ENCODE data around the gene SEC24D.
A peak's percentile ranks its signal among the peaks of the same experiment; 100 is the strongest.

Gene SEC24D

DNA sequence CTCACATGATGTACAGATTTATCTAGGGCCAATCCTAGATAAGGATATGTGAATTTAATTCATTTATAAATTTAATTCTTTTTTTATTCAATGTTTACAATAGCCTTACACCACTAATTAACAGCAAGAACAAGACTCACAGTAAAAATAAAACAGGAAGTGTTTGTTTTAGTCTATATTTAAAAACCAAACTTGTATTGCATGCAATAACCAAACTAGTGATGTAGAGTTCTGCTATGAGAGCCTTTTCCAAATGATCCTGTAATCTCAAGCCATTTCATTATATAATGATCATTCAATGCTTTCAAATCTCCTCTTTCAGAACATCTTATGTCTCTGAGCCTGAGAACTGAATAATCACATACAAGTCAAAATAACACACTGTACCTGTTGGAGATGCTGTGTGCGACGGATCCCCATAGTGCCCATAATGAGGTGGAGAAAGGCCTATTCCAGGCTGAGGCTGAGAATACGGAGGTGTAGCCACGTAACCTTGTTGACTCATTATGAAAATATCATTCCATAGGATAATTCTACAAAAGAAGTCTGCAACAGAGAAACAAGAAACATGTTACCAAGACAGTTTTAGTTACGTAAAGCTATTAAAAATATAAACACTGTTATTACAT lies 2.6 kb downstream of the SEC24D start:
- TF ChIP-seq, protein P1, sequence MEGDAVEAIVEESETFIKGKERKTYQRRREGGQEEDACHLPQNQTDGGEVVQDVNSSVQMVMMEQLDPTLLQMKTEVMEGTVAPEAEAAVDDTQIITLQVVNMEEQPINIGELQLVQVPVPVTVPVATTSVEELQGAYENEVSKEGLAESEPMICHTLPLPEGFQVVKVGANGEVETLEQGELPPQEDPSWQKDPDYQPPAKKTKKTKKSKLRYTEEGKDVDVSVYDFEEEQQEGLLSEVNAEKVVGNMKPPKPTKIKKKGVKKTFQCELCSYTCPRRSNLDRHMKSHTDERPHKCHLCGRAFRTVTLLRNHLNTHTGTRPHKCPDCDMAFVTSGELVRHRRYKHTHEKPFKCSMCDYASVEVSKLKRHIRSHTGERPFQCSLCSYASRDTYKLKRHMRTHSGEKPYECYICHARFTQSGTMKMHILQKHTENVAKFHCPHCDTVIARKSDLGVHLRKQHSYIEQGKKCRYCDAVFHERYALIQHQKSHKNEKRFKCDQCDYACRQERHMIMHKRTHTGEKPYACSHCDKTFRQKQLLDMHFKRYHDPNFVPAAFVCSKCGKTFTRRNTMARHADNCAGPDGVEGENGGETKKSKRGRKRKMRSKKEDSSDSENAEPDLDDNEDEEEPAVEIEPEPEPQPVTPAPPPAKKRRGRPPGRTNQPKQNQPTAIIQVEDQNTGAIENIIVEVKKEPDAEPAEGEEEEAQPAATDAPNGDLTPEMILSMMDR (IDR thresholded peaks at IDR 0.05; ENCODE audit: low read depth, low read length, missing control alignments): no peak
- DNase-seq: no peak
- Histone ChIP-seq H3K4me3 (ENCODE audit: low read depth, low read length) (peak overlapping the region; percentile 92), H3K27me3 (replicated peaks) (no peaks in the 10 kb centered on the region), H3K27ac (peak overlapping the region; percentile 97), H3K36me3 (replicated peaks) (peaks cover 52% of the 10 kb centered on the region)
- in situ Hi-C loops (cut with HindIII; ENCODE audit: low pct_ligation_motif_present, low sequenced_read_pairs): no loop called here

DNA sequence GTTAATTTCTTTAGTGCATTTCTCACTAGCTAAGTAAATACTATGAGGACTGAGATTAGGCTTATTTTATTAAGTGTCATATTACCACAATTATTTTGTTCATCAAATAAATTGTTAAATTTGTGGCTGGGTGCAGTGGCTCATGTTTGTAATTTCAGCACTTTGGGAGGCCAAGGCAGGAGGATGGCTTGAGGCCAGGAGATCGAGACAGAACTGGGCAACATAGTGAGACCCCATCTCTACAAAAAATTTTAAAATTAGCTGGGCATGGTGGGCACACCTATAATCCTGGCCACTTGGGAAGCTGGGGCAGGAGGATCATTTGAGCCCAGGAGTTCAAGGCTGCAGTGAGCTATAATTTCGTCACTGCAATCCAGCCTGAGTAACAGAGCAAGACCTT lies 6.8 kb downstream of the SEC24D start:
- no peak for DNase-seq
- in situ Hi-C loops (cut with HindIII; ENCODE audit: low pct_ligation_motif_present, low sequenced_read_pairs): no loop called here
- no peak overlapping the region for H3K4me3 ChIP-seq (ENCODE audit: low read depth, low read length)
- TF ChIP-seq, protein P1 (IDR thresholded peaks at IDR 0.05; ENCODE audit: low read depth, low read length, missing control alignments): no peak
- H3K36me3 ChIP-seq (replicated peaks): peaks cover 75% of the 10 kb centered on the region
- no peak overlapping the region for H3K27ac ChIP-seq
- H3K27me3 ChIP-seq (replicated peaks): no peaks in the 10 kb centered on the region

DNA sequence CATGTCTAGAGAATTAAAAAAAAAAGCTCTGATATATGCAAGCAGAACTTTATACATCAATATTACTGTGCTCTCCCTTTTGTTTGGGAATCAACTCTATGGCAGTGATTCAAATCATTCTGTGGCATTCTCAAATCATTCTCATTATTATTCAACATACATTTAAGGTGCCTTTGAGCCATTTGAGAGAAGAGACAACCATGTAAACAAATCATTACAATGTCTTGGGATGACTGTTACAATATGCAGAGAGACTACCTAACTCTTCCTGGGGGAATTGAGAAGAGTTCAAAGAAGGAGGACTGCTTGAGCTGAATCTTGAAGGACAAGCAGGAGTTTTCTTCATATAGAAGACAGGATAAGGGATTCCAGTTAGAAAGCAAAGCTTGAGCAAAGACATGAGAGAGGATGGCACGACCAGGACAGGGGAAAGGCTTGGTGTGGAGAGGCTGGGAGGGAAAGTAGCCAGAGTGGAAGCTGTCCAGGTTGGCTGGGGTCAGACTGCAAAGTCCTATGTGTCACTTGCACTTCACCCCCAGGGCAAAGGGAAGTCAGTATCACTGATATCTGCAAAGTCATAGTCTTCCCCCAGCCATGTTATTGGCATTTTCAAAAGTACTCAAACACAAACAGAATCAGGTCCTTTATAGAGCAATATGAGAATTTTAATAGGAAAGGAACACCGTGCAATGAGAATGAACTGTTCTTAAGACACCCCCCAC lies 9.0 kb downstream of the SEC24D start:
- TF ChIP-seq, protein P1 (IDR thresholded peaks at IDR 0.05; ENCODE audit: low read depth, low read length, missing control alignments): no peak
- H3K4me3 ChIP-seq (ENCODE audit: low read depth, low read length): no peak overlapping the region
- peaks cover 79% of the 10 kb centered on the region for H3K36me3 ChIP-seq (replicated peaks)
- no peak overlapping the region for H3K27ac ChIP-seq
- H3K27me3 ChIP-seq (replicated peaks): no peaks in the 10 kb centered on the region
- in situ Hi-C loops (cut with HindIII; ENCODE audit: low pct_ligation_motif_present, low sequenced_read_pairs): no loop called here
- DNase-seq: no peak

DNA sequence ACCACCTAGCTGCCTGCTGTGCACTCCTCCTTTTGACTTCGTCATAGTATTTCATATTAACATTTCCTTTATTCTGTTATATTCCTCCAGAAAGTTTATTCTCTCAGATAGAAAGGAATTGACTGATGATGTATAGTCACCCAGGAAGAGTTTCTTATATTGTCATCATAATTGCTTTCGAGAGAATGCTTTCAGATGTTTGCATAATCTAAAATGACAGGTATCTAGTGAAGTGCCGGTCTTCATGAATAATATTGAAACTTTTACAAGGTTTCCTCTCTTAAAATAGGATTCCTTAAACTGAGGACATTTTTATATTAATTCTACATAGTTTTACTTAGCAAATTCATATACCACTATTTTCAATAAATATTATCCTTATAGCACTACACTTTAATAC lies 10.1 kb downstream of the SEC24D start:
- H3K27ac ChIP-seq: no peak overlapping the region
- no peak overlapping the region for H3K4me3 ChIP-seq (ENCODE audit: low read depth, low read length)
- H3K27me3 ChIP-seq (replicated peaks): no peaks in the 10 kb centered on the region
- TF ChIP-seq, protein P1 (IDR thresholded peaks at IDR 0.05; ENCODE audit: low read depth, low read length, missing control alignments): no peak
- H3K36me3 ChIP-seq (replicated peaks): peaks cover 72% of the 10 kb centered on the region
- DNase-seq: no peak
- in situ Hi-C loops (cut with HindIII; ENCODE audit: low pct_ligation_motif_present, low sequenced_read_pairs): no loop called here

- DNase-seq: no peak
- Histone ChIP-seq H3K36me3 (replicated peaks) (peaks cover 58% of the 10 kb centered on the region), H3K27me3 (replicated peaks) (no peaks in the 10 kb centered on the region), H3K27ac (no peak overlapping the region), H3K4me3 (ENCODE audit: low read depth, low read length) (no peak overlapping the region)
- TF ChIP-seq, protein P1 (IDR thresholded peaks at IDR 0.05; ENCODE audit: low read depth, low read length, missing control alignments): no peak
- in situ Hi-C loops (cut with HindIII; ENCODE audit: low pct_ligation_motif_present, low sequenced_read_pairs): no loop called here
Measured at GRCh38 chr4:118824141-118824540, 11.8 kb downstream of the SEC24D start.

Measured in brain microvascular endothelial cell (primary cell).